ENCODE results near the gene TAPT1. TPM values are rescaled to one million over a fixed set of nuclear protein-coding genes. Genes with fewer than 3 reads are reported as not detected.

Gene TAPT1
- total and polyA plus RNA-seq, 2 experiments from 2014 or later: 3.6 to 9.9 TPM

DNA sequence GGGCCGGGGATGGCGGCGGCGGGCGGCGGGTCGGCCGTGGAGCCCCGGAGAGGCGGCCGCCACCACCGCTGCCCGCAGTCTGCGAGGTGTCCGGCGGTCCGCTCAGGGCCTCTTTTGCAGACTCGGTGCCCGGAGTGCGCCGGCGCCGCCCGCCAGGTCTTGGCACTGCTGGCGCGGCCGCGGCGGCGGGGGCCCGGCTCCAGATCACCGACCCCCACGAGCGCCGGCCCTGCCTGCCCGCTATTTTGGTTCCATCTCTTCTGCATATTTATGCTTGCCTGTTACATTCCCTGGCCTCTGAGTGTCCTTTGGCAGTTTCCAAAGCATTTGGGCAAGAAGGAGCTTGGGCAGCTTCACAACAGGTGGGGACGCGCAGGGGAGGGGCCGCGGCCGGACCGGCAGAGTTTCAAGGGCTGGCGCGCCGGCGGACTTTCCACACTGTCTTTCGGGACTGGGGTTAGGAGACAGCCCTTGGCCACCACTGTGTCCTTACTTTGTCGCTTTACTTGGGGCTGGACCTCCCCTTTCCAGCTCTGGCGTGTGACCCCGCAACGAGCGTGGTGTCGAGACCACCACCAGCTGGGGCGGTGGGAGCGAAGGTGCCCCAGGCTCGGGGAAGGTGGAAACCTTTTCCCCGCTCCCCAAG, 668 bp upstream of the TAPT1 start:
- TF ChIP-seq CREB1 (CRISPR knock-in tag; IDR thresholded peaks at IDR 0.05; ENCODE audit: low read depth): no peak
- TF ChIP-seq, protein P1, sequence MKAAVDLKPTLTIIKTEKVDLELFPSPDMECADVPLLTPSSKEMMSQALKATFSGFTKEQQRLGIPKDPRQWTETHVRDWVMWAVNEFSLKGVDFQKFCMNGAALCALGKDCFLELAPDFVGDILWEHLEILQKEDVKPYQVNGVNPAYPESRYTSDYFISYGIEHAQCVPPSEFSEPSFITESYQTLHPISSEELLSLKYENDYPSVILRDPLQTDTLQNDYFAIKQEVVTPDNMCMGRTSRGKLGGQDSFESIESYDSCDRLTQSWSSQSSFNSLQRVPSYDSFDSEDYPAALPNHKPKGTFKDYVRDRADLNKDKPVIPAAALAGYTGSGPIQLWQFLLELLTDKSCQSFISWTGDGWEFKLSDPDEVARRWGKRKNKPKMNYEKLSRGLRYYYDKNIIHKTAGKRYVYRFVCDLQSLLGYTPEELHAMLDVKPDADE (IDR thresholded peaks at IDR 0.05): no peak
- TF ChIP-seq ZNF114 (CRISPR knock-in tag; IDR thresholded peaks at IDR 0.05): no peak
- Histone ChIP-seq H2AFZ (no peak overlapping the region), H4K20me1 (replicated peaks; ENCODE audit: insufficient read depth) (0 out of 2 replicates have a peak, but pooled peaks cover 3% of the 10 kb centered on the region), H3K79me2 (replicated peaks; ENCODE audit: insufficient read depth) (peaks cover 34% of the 10 kb centered on the region), H3K27me3 (ENCODE audit: insufficient read depth) (no peaks in the 10 kb centered on the region), H3K9me2 (ENCODE audit: insufficient read depth) (no peaks in the 10 kb centered on the region), H3K4me1 (ENCODE audit: insufficient read depth) (peaks cover 33% of the 10 kb centered on the region), H3K36me3 (ENCODE audit: insufficient read depth) (no peaks in the 10 kb centered on the region), H3K4me2 (peak overlapping the region; percentile 91), H3K4me3 (peak overlapping the region; percentile 77), H3F3A (replicated peaks; ENCODE audit: low read depth) (no peaks in the 10 kb centered on the region), H3K27ac (ENCODE audit: low read depth) (peak overlapping the region; percentile 51; the same call in 1 of the 2 replicates)
- DNase-seq (ENCODE audit: low spot score) (peak; percentile 71), ATAC-seq (peak; percentile 58)
- Mint-ChIP-seq H3K4me3 (peak overlapping the region; percentile 95), H3K9me3 (no peaks in the 10 kb centered on the region), H3K27me3 (ENCODE audit: insufficient read depth, low read depth, poor library complexity) (peaks cover 12% of the 10 kb centered on the region), H3K4me1 (peaks cover 58% of the 10 kb centered on the region), H3K36me3 (ENCODE audit: low read depth) (no peaks in the 10 kb centered on the region), H3K27ac (peak overlapping the region; percentile 98)

DNA sequence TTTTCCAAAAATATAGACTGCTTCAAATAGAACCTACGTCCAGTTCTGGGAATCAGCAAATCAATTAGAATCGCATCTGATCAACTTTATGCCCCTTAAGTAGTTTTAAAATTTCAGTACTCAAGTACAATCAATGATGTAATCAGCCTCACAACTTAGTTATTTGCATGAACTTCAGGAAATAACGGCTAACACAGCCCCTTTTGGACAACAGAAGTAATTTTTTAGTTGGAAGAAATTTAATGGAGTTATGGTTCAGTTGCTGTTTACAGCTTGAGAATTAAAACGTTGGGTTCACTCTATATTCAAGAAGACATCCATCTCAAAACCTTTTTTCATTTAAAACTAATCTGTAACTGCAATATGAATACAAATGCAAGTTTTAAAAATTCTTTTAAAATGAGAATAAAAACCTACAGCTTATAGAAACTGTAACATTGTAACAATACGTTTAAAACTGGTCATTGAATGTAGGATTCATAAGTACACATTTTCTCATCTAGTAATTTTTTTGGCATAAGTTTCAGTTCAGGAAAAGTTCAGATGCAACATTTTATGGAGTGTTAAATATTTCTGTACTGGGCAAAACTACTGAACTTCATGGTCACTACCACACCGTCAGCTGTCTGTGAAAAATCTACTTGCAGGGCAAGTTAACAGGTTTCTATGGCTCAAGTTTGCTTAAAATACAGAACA, 956 bp downstream of the TAPT1 start:
- DNase-seq (ENCODE audit: low spot score) (no peak), ATAC-seq (no peak)
- peaks cover 24% of the 10 kb centered on the region for H3K4me1 ChIP-seq (ENCODE audit: insufficient read depth)
- Mint-ChIP-seq H3K27me3 (ENCODE audit: insufficient read depth, low read depth, poor library complexity) (peaks cover 12% of the 10 kb centered on the region), H3K4me3 (peak overlapping the region; percentile 89), H3K4me1 (peaks cover 52% of the 10 kb centered on the region), H3K9me3 (no peaks in the 10 kb centered on the region), H3K27ac (peak overlapping the region; percentile 74), H3K36me3 (ENCODE audit: low read depth) (no peaks in the 10 kb centered on the region)
- H4K20me1 ChIP-seq (replicated peaks; ENCODE audit: insufficient read depth): 0 out of 2 replicates have a peak, but pooled peaks cover 3% of the 10 kb centered on the region
- H3K9me2 ChIP-seq (ENCODE audit: insufficient read depth): no peaks in the 10 kb centered on the region
- peaks cover 50% of the 10 kb centered on the region for H3K79me2 ChIP-seq (replicated peaks; ENCODE audit: insufficient read depth)
- peak overlapping the region; percentile 39 for H3K27ac ChIP-seq (ENCODE audit: low read depth)
- H3F3A ChIP-seq (replicated peaks; ENCODE audit: low read depth): no peaks in the 10 kb centered on the region
- TF ChIP-seq, protein P2, sequence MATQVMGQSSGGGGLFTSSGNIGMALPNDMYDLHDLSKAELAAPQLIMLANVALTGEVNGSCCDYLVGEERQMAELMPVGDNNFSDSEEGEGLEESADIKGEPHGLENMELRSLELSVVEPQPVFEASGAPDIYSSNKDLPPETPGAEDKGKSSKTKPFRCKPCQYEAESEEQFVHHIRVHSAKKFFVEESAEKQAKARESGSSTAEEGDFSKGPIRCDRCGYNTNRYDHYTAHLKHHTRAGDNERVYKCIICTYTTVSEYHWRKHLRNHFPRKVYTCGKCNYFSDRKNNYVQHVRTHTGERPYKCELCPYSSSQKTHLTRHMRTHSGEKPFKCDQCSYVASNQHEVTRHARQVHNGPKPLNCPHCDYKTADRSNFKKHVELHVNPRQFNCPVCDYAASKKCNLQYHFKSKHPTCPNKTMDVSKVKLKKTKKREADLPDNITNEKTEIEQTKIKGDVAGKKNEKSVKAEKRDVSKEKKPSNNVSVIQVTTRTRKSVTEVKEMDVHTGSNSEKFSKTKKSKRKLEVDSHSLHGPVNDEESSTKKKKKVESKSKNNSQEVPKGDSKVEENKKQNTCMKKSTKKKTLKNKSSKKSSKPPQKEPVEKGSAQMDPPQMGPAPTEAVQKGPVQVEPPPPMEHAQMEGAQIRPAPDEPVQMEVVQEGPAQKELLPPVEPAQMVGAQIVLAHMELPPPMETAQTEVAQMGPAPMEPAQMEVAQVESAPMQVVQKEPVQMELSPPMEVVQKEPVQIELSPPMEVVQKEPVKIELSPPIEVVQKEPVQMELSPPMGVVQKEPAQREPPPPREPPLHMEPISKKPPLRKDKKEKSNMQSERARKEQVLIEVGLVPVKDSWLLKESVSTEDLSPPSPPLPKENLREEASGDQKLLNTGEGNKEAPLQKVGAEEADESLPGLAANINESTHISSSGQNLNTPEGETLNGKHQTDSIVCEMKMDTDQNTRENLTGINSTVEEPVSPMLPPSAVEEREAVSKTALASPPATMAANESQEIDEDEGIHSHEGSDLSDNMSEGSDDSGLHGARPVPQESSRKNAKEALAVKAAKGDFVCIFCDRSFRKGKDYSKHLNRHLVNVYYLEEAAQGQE (IDR thresholded peaks at IDR 0.05; ENCODE audit: unreplicated experiment): no peak
- TF ChIP-seq ZNF331 (CRISPR knock-in tag; IDR thresholded peaks at IDR 0.05; ENCODE audit: low read depth) (no peak), POLR2AphosphoS5 (IDR thresholded peaks at IDR 0.05; ENCODE audit: low read depth) (no peak), JUNB (IDR thresholded peaks at IDR 0.05; ENCODE audit: unreplicated experiment) (no peak), CREB1 (CRISPR knock-in tag; IDR thresholded peaks at IDR 0.05; ENCODE audit: low read depth) (no peak), NANOG (IDR thresholded peaks at IDR 0.05; ENCODE audit: borderline replicate concordance) (no peak)
- TF ChIP-seq, protein P1 (IDR thresholded peaks at IDR 0.05): no peak
- TF ChIP-seq, protein P3, sequence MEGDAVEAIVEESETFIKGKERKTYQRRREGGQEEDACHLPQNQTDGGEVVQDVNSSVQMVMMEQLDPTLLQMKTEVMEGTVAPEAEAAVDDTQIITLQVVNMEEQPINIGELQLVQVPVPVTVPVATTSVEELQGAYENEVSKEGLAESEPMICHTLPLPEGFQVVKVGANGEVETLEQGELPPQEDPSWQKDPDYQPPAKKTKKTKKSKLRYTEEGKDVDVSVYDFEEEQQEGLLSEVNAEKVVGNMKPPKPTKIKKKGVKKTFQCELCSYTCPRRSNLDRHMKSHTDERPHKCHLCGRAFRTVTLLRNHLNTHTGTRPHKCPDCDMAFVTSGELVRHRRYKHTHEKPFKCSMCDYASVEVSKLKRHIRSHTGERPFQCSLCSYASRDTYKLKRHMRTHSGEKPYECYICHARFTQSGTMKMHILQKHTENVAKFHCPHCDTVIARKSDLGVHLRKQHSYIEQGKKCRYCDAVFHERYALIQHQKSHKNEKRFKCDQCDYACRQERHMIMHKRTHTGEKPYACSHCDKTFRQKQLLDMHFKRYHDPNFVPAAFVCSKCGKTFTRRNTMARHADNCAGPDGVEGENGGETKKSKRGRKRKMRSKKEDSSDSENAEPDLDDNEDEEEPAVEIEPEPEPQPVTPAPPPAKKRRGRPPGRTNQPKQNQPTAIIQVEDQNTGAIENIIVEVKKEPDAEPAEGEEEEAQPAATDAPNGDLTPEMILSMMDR (conservative IDR thresholded peaks at IDR 0.05; ENCODE audit: low read depth in 2 of 2): no peak
- no peaks in the 10 kb centered on the region for H3K36me3 ChIP-seq (ENCODE audit: insufficient read depth)
- H3K4me3 ChIP-seq: peak overlapping the region; percentile 65
- no peak overlapping the region for H2AFZ ChIP-seq
- no peaks in the 10 kb centered on the region for H3K27me3 ChIP-seq (ENCODE audit: insufficient read depth)
- H3K4me2 ChIP-seq: peak overlapping the region; percentile 84

Data from GM23338 (cell line).